ENCODE results near the gene HPCAL4. TPM values are rescaled to one million over a fixed set of nuclear protein-coding genes. Genes with fewer than 3 reads are reported as not detected.
A peak's percentile ranks its signal among the peaks of the same experiment; 100 is the strongest.

Gene HPCAL4
- total and polyA plus RNA-seq, 11 donors = 0.12 to 1.2 (median 0.46) TPM

GRCh38 chr1:39704757-39705156 is 13.5 kb upstream of the HPCAL4 start:
- no peak for ATAC-seq

GRCh38 chr1:39701049-39701439 is 9.8 kb upstream of the HPCAL4 start:
- DNase-seq (peak in 1 of 5 donors; percentile 37), ATAC-seq (peak; percentile 50 to 80 (median 63))
- Histone ChIP-seq H3K27me3 (peaks cover 0 to 6% (median 0%) of the 10 kb centered on the region in 9 donors), H3K36me3 (no peaks in the 10 kb centered on the region), H3K4me1 (peaks cover 0 to 16% (median 4%) of the 10 kb centered on the region in 12 donors), H3K27ac (no peak overlapping the region), H3K4me3 (peak overlapping the region in 1 of 12 donors; percentile 9), H3K9me3 (no peaks in the 10 kb centered on the region)
- TF ChIP-seq CTCF (IDR thresholded peaks at IDR 0.05) = no peak
- no peak for TF ChIP-seq POLR2A (IDR thresholded peaks at IDR 0.05)
- intact Hi-C loops (cut with DNase I) = no loop called here
- 6 to 20% (median 9%) methylated on average over 11 to 12 of the region's 12 CpGs for WGBS, 4 donors

More at GRCh38 chr1:39704757-39705156, 13.5 kb upstream of the HPCAL4 start:
- Histone ChIP-seq H3K4me3 (no peak overlapping the region), H3K36me3 (no peaks in the 10 kb centered on the region), H3K9me3 (no peaks in the 10 kb centered on the region), H3K27me3 (no peaks in the 10 kb centered on the region), H3K4me1 (peaks cover 0 to 16% (median 4%) of the 10 kb centered on the region in 12 donors), H3K27ac (no peak overlapping the region)
- no peak for TF ChIP-seq CTCF (IDR thresholded peaks at IDR 0.05)
- no peak for TF ChIP-seq POLR2A (IDR thresholded peaks at IDR 0.05)
- 87 to 100% (median 99%) methylated on average over 1 of the region's 1 CpG for WGBS, 4 donors
- intact Hi-C loops (cut with DNase I) = no loop called here
- DNase-seq = no peak

- intact Hi-C loops (cut with DNase I) = no loop called here
- 58 to 84% (median 76%) methylated on average over 3 of the region's 3 CpGs for WGBS, 4 donors
- H3K36me3 ChIP-seq = no peaks in the 10 kb centered on the region
- no peak for TF ChIP-seq POLR2A (IDR thresholded peaks at IDR 0.05)
- no peak for TF ChIP-seq CTCF (IDR thresholded peaks at IDR 0.05)
- no peaks in the 10 kb centered on the region for H3K9me3 ChIP-seq
- peaks cover 0 to 11% (median 0%) of the 10 kb centered on the region in 9 donors for H3K27me3 ChIP-seq
- DNase-seq (no peak), ATAC-seq (no peak)
- H3K4me1 ChIP-seq = peaks cover 0 to 16% (median 4%) of the 10 kb centered on the region in 12 donors
- no peak overlapping the region for H3K4me3 ChIP-seq
- no peak overlapping the region for H3K27ac ChIP-seq
Measured at GRCh38 chr1:39700348-39700747, 9.1 kb upstream of the HPCAL4 start.

- intact Hi-C loops (cut with DNase I) = no loop called here
- TF ChIP-seq CTCF (IDR thresholded peaks at IDR 0.05) (peak in 1 of 12 donors; percentile 9), POLR2A (IDR thresholded peaks at IDR 0.05) (no peak)
Measured at GRCh38 chr1:39699419-39699818, 8.2 kb upstream of the HPCAL4 start.

More at GRCh38 chr1:39699419-39699818, 8.2 kb upstream of the HPCAL4 start:
- H3K27ac ChIP-seq = no peak overlapping the region
- DNase-seq = no peak
- H3K27me3 ChIP-seq = peaks cover 0 to 16% (median 0%) of the 10 kb centered on the region in 9 donors
- H3K4me1 ChIP-seq = peaks cover 0 to 16% (median 4%) of the 10 kb centered on the region in 12 donors
- ATAC-seq = no peak
- no peaks in the 10 kb centered on the region for H3K36me3 ChIP-seq
- H3K9me3 ChIP-seq = no peaks in the 10 kb centered on the region
- H3K4me3 ChIP-seq = no peak overlapping the region
- 91 to 96% (median 92%) methylated on average over 3 of the region's 3 CpGs for WGBS, 4 donors
